Measurements from ENCODE around the gene ZP1. TPM values are rescaled to one million over a fixed set of nuclear protein-coding genes. Genes with fewer than 3 reads are reported as not detected.

Gene ZP1
- total RNA-seq, 4 donors from 2014 or later, result 0.26 TPM; not detected in 3

- 44% methylated on average over 6 of the region's 8 CpGs for WGBS
- Histone ChIP-seq H3K36me3 (peaks cover 12 to 31% (median 28%) of the 10 kb centered on the region in 4 donors), H3K4me3 (no peak overlapping the region), H3K4me1 (peaks cover 0 to 12% (median 5%) of the 10 kb centered on the region in 4 donors), H3K9me3 (no peaks in the 10 kb centered on the region), H3K27ac (replicated peaks in 1 of 4) (no peak overlapping the region), H3K27me3 (peaks cover 0 to 31% (median 0%) of the 10 kb centered on the region in 4 donors)
- TF ChIP-seq POLR2A (IDR thresholded peaks at IDR 0.05; ENCODE audit: low read depth), result no peak
- TF ChIP-seq EP300 (IDR thresholded peaks at IDR 0.05), result no peak
- no peak for TF ChIP-seq CTCF (IDR thresholded peaks at IDR 0.05)
- TF ChIP-seq POLR2AphosphoS5 (IDR thresholded peaks at IDR 0.05), result no peak
- intact Hi-C loops (cut with DNase I), result no loop called here
- DNase-seq (ENCODE audit: extremely low spot score), result no peak
Observed at GRCh38 chr11:60854847-60855725, 12.3 kb upstream of the ZP1 start.

GRCh38 chr11:60855726-60856633, 11.4 kb upstream of the ZP1 start, which contains the start of gene PTGDR2:
Gene PTGDR2, minus strand, starts transcription at chr11:60855950. Its CDS starts 2,228 bp downstream, at chr11:60853722.
- no peak within 1 kb of the TSS for H3K4me3 ChIP-seq
- no peak for DNase-seq (ENCODE audit: extremely low spot score)
- intact Hi-C loops (cut with DNase I), result no loop called here
- H3K36me3 ChIP-seq, result peaks cover 4 to 22% (median 19%) of the 10 kb centered on the region in 4 donors
- peaks cover 0 to 31% (median 0%) of the 10 kb centered on the region in 4 donors for H3K27me3 ChIP-seq
- no peak within 1 kb of the TSS for H3K27ac ChIP-seq (replicated peaks in 1 of 4)
- WGBS, result 35% methylated on average over 14 of the region's 14 CpGs
- TF ChIP-seq EP300 (IDR thresholded peaks at IDR 0.05), result no peak
- peaks cover 0 to 12% (median 5%) of the 10 kb centered on the region in 4 donors for H3K4me1 ChIP-seq
- H3K9me3 ChIP-seq, result no peaks in the 10 kb centered on the region

GRCh38 chr11:60857378-60858232, 9.7 kb upstream of the ZP1 start:
- intact Hi-C loops (cut with DNase I), result no loop called here
- H3K27me3 ChIP-seq, result peaks cover 0 to 24% (median 0%) of the 10 kb centered on the region in 4 donors
- no peak for TF ChIP-seq CTCF (IDR thresholded peaks at IDR 0.05)
- TF ChIP-seq POLR2AphosphoS5 (IDR thresholded peaks at IDR 0.05), result no peak
- no peak for TF ChIP-seq EP300 (IDR thresholded peaks at IDR 0.05)
- no peak for TF ChIP-seq POLR2A (IDR thresholded peaks at IDR 0.05; ENCODE audit: low read depth)
- WGBS, result 78% methylated on average over 5 of the region's 5 CpGs
- H3K9me3 ChIP-seq, result no peaks in the 10 kb centered on the region
- H3K27ac ChIP-seq (replicated peaks in 1 of 4), result no peak overlapping the region
- no peak overlapping the region for H3K4me3 ChIP-seq
- H3K36me3 ChIP-seq, result peaks cover 0 to 6% (median 3%) of the 10 kb centered on the region in 4 donors
- H3K4me1 ChIP-seq, result peaks cover 0 to 3% (median under 1%) of the 10 kb centered on the region in 4 donors
- DNase-seq (ENCODE audit: extremely low spot score), result no peak

GRCh38 chr11:60858236-60858635, 9.1 kb upstream of the ZP1 start:
- TF ChIP-seq EP300 (IDR thresholded peaks at IDR 0.05), result no peak
- no peaks in the 10 kb centered on the region for H3K9me3 ChIP-seq
- no peak overlapping the region for H3K4me3 ChIP-seq
- 82% methylated on average over 8 of the region's 8 CpGs for WGBS
- H3K27me3 ChIP-seq, result peaks cover 0 to 17% (median 0%) of the 10 kb centered on the region in 4 donors
- intact Hi-C loops (cut with DNase I), result no loop called here
- peaks cover 0 to under 1% (median 0%) of the 10 kb centered on the region in 4 donors for H3K36me3 ChIP-seq
- no peak overlapping the region for H3K27ac ChIP-seq (replicated peaks in 1 of 4)
- DNase-seq (ENCODE audit: extremely low spot score), result no peak
- no peaks in the 10 kb centered on the region for H3K4me1 ChIP-seq

GRCh38 chr11:60858731-60859464, 8.4 kb upstream of the ZP1 start:
- intact Hi-C loops (cut with DNase I), result no loop called here
- TF ChIP-seq CTCF (IDR thresholded peaks at IDR 0.05) (no peak), POLR2AphosphoS5 (IDR thresholded peaks at IDR 0.05) (no peak), EP300 (IDR thresholded peaks at IDR 0.05) (no peak), POLR2A (IDR thresholded peaks at IDR 0.05; ENCODE audit: low read depth) (no peak)
- Histone ChIP-seq H3K4me3 (no peak overlapping the region), H3K36me3 (no peaks in the 10 kb centered on the region), H3K27ac (replicated peaks in 1 of 4) (no peak overlapping the region), H3K4me1 (no peaks in the 10 kb centered on the region), H3K9me3 (no peaks in the 10 kb centered on the region), H3K27me3 (peaks cover 0 to 12% (median 0%) of the 10 kb centered on the region in 4 donors)
- no peak for DNase-seq (ENCODE audit: extremely low spot score)
- WGBS, result 93% methylated on average over 2 of the region's 4 CpGs

Data from esophagus muscularis mucosa (tissue), 4 donors.